HEK293 (cell line): ENCODE data around the gene ITPKB.

Experiments
- ATF2 ChIP-seq: fragments of 450-650 bp; formaldehyde crosslinking; IDR thresholded peaks from 2 replicates; pipeline ENCODE4 v1.5.1; 2016; ENCODE audit warnings: missing biosample characterization, missing genetic modification characterization, low read depth
- CTCF ChIP-seq: fragments of 450-650 bp; formaldehyde crosslinking; IDR thresholded peaks from 2 replicates; pipeline ENCODE4 v1.5.1; 2016; ENCODE audit warnings: missing biosample characterization, missing genetic modification characterization
- ZNF513 ChIP-seq: fragments of 450-650 bp; IDR thresholded peaks from 2 replicates; pipeline ENCODE4 v1.5.1; 2018; ENCODE audit warnings: missing biosample characterization, missing genetic modification characterization
- TF ChIP-seq, protein P1 (sequence below): fragments of 450-650 bp; formaldehyde crosslinking; IDR thresholded peaks from 2 replicates; pipeline ENCODE4 v1.5.1; 2016; ENCODE audit warnings: missing biosample characterization, missing genetic modification characterization

DNA sequence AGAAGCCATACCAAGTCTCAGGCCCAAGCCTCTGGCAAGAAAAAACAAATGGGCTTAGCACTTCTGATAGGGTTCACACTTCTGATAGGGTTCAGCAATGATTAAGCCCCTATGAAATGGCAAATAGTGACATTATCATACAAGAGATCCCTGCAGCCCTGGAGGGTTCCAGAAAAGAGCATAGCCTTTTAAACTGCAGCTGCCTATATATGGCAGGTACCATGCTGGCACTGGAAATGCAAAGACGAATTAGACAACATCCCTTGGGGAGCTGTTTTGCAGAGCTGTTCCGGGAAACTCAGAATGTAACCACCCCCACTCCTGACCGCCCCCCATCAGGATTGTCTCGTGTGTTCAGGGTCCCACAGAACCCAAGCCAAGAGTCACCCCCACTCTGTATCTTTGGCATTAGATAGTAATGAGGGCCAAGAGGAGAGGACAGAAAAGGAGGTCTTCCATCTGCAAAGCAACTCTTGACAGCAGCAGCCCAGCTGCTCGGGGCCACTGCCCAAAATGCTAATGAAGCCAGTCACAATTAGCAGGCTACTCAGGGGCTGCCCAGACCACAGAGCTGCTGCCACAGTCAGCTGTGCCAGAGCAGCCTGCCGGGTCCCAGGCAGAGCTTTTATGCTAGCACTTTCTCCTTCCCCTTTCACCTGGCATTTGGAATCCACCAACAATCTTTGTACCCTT lies 50.9 kb downstream of the ITPKB start:
- TF ChIP-seq, protein P1, sequence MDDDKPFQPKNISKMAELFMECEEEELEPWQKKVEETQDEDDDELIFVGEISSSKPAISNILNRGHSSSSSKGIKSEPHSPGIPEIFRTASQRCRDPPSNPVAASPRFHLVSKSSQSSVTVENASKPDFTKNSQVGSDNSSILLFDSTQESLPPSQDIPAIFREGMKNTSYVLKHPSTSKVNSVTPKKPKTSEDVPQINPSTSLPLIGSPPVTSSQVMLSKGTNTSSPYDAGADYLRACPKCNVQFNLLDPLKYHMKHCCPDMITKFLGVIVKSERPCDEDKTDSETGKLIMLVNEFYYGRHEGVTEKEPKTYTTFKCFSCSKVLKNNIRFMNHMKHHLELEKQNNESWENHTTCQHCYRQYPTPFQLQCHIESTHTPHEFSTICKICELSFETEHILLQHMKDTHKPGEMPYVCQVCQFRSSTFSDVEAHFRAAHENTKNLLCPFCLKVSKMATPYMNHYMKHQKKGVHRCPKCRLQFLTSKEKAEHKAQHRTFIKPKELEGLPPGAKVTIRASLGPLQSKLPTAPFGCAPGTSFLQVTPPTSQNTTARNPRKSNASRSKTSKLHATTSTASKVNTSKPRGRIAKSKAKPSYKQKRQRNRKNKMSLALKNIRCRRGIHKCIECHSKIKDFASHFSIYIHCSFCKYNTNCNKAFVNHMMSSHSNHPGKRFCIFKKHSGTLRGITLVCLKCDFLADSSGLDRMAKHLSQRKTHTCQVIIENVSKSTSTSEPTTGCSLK (tag by site-specific recombination) = no peak
- TF ChIP-seq ZNF513 (tag by site-specific recombination) = no peak
- TF ChIP-seq ATF2 (tag by site-specific recombination) = no peak
- TF ChIP-seq CTCF (tag by site-specific recombination) = no peak
